ENCODE measurements around the gene CWC22.

CWC22 gene

GRCh38 chr2:179917272-179917671 is 89.8 kb downstream of the CWC22 start:
- Histone ChIP-seq H3K9me2 (replicated peaks; ENCODE audit: insufficient read depth, low read length) (no peaks in the 10 kb centered on the region), H3K79me2 (ENCODE audit: low read length) (no peaks in the 10 kb centered on the region), H3K27ac (ENCODE audit: low read length) (no peak overlapping the region), H3K4me2 (ENCODE audit: low read depth, low read length) (no peak overlapping the region), H3K9me3 (replicated peaks; ENCODE audit: insufficient read depth, low read length) (no peaks in the 10 kb centered on the region), H4K20me1 (ENCODE audit: insufficient read depth, low read length) (no peaks in the 10 kb centered on the region), H3K36me3 (replicated peaks; ENCODE audit: insufficient read depth, low read length) (no peaks in the 10 kb centered on the region), H3K4me3 (ENCODE audit: low read length) (no peak overlapping the region), H3K9ac (ENCODE audit: low read length) (no peak overlapping the region), H2AFZ (ENCODE audit: low read length) (no peak overlapping the region), H3K4me1 (ENCODE audit: low read length) (no peaks in the 10 kb centered on the region), H3K27me3 (replicated peaks; ENCODE audit: insufficient read depth, low read length) (no peaks in the 10 kb centered on the region), H3F3A (ENCODE audit: insufficient read depth, low read length) (no peaks in the 10 kb centered on the region)
- DNase-seq = no peak
- TF ChIP-seq EZH2 (optimal IDR thresholded peaks at IDR 0.05; ENCODE audit: low read depth, low read length) = no peak

DNA sequence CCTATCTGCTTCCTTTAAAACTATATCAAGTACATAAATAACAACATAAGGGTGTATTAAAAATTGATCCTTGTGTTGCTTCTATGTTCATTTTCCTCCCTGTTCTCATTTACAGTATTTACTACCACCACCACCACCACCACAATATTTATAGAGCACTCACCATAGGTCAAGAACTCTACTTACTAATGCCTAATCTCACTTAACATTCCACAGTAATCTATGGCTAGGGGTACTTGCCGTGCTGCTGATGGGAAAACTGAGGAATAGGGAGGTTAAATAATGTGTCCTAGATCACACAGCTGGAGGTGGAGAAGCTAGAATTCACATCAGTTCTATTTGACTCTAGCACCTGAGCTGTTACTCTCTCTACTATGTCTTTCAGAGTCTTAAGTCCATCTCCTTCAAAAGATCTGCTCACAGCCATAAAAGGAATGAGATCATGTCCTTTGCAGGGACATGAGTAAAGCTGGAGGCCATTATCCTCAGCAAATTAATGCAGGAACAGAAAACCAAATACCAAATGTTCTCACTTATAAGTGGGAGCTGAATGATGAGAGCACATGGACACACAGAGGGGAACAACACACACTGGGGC is 91.6 kb downstream of the CWC22 start:
- H3K4me1 ChIP-seq (ENCODE audit: low read length) = no peaks in the 10 kb centered on the region
- no peak overlapping the region for H3K27ac ChIP-seq (ENCODE audit: low read length)
- no peaks in the 10 kb centered on the region for H4K20me1 ChIP-seq (ENCODE audit: insufficient read depth, low read length)
- no peaks in the 10 kb centered on the region for H3F3A ChIP-seq (ENCODE audit: insufficient read depth, low read length)
- H2AFZ ChIP-seq (ENCODE audit: low read length) = 0 out of 2 replicates have a peak overlapping the region, but pooled peaks have one; percentile 7
- H3K36me3 ChIP-seq (replicated peaks; ENCODE audit: insufficient read depth, low read length) = no peaks in the 10 kb centered on the region
- H3K9ac ChIP-seq (ENCODE audit: low read length) = no peak overlapping the region
- no peak for DNase-seq
- no peaks in the 10 kb centered on the region for H3K9me3 ChIP-seq (replicated peaks; ENCODE audit: insufficient read depth, low read length)
- H3K27me3 ChIP-seq (replicated peaks; ENCODE audit: insufficient read depth, low read length) = no peaks in the 10 kb centered on the region
- no peaks in the 10 kb centered on the region for H3K79me2 ChIP-seq (ENCODE audit: low read length)
- no peaks in the 10 kb centered on the region for H3K9me2 ChIP-seq (replicated peaks; ENCODE audit: insufficient read depth, low read length)
- no peak overlapping the region for H3K4me2 ChIP-seq (ENCODE audit: low read depth, low read length)
- no peak overlapping the region for H3K4me3 ChIP-seq (ENCODE audit: low read length)
- TF ChIP-seq, protein P1, sequence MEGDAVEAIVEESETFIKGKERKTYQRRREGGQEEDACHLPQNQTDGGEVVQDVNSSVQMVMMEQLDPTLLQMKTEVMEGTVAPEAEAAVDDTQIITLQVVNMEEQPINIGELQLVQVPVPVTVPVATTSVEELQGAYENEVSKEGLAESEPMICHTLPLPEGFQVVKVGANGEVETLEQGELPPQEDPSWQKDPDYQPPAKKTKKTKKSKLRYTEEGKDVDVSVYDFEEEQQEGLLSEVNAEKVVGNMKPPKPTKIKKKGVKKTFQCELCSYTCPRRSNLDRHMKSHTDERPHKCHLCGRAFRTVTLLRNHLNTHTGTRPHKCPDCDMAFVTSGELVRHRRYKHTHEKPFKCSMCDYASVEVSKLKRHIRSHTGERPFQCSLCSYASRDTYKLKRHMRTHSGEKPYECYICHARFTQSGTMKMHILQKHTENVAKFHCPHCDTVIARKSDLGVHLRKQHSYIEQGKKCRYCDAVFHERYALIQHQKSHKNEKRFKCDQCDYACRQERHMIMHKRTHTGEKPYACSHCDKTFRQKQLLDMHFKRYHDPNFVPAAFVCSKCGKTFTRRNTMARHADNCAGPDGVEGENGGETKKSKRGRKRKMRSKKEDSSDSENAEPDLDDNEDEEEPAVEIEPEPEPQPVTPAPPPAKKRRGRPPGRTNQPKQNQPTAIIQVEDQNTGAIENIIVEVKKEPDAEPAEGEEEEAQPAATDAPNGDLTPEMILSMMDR (IDR thresholded peaks at IDR 0.05; ENCODE audit: low read length) = no peak
- TF ChIP-seq EZH2phosphoT487 (IDR thresholded peaks at IDR 0.05; ENCODE audit: low read length) (no peak), EZH2 (optimal IDR thresholded peaks at IDR 0.05; ENCODE audit: low read depth, low read length) (no peak)

GRCh38 chr2:179913809-179914208 is 93.3 kb downstream of the CWC22 start:
- H3K79me2 ChIP-seq (ENCODE audit: low read length) = no peaks in the 10 kb centered on the region
- H3K27me3 ChIP-seq (replicated peaks; ENCODE audit: insufficient read depth, low read length) = no peaks in the 10 kb centered on the region
- H3F3A ChIP-seq (ENCODE audit: insufficient read depth, low read length) = no peaks in the 10 kb centered on the region
- H3K36me3 ChIP-seq (replicated peaks; ENCODE audit: insufficient read depth, low read length) = no peaks in the 10 kb centered on the region
- no peaks in the 10 kb centered on the region for H3K9me3 ChIP-seq (replicated peaks; ENCODE audit: insufficient read depth, low read length)
- no peak overlapping the region for H3K4me2 ChIP-seq (ENCODE audit: low read depth, low read length)
- H3K9ac ChIP-seq (ENCODE audit: low read length) = no peak overlapping the region
- H4K20me1 ChIP-seq (ENCODE audit: insufficient read depth, low read length) = no peaks in the 10 kb centered on the region
- no peak overlapping the region for H2AFZ ChIP-seq (ENCODE audit: low read length)
- no peak for TF ChIP-seq EZH2 (optimal IDR thresholded peaks at IDR 0.05; ENCODE audit: low read depth, low read length)
- TF ChIP-seq, protein P1 (IDR thresholded peaks at IDR 0.05; ENCODE audit: low read length) = no peak
- no peak for TF ChIP-seq EZH2phosphoT487 (IDR thresholded peaks at IDR 0.05; ENCODE audit: low read length)
- no peak for DNase-seq
- no peaks in the 10 kb centered on the region for H3K9me2 ChIP-seq (replicated peaks; ENCODE audit: insufficient read depth, low read length)
- H3K27ac ChIP-seq (ENCODE audit: low read length) = no peak overlapping the region
- no peak overlapping the region for H3K4me3 ChIP-seq (ENCODE audit: low read length)
- H3K4me1 ChIP-seq (ENCODE audit: low read length) = no peaks in the 10 kb centered on the region

- Histone ChIP-seq H2AFZ (ENCODE audit: low read length) (no peak overlapping the region), H3K79me2 (ENCODE audit: low read length) (no peaks in the 10 kb centered on the region), H4K20me1 (ENCODE audit: insufficient read depth, low read length) (no peaks in the 10 kb centered on the region), H3K27ac (ENCODE audit: low read length) (no peak overlapping the region), H3K4me2 (ENCODE audit: low read depth, low read length) (no peak overlapping the region), H3K9me2 (replicated peaks; ENCODE audit: insufficient read depth, low read length) (no peaks in the 10 kb centered on the region), H3K27me3 (replicated peaks; ENCODE audit: insufficient read depth, low read length) (no peaks in the 10 kb centered on the region), H3K4me1 (ENCODE audit: low read length) (no peaks in the 10 kb centered on the region), H3K36me3 (replicated peaks; ENCODE audit: insufficient read depth, low read length) (no peaks in the 10 kb centered on the region), H3K4me3 (ENCODE audit: low read length) (no peak overlapping the region), H3K9me3 (replicated peaks; ENCODE audit: insufficient read depth, low read length) (no peaks in the 10 kb centered on the region), H3K9ac (ENCODE audit: low read length) (no peak overlapping the region), H3F3A (ENCODE audit: insufficient read depth, low read length) (no peaks in the 10 kb centered on the region)
- no peak for DNase-seq
- TF ChIP-seq EZH2 (optimal IDR thresholded peaks at IDR 0.05; ENCODE audit: low read depth, low read length) = no peak
- TF ChIP-seq EZH2phosphoT487 (IDR thresholded peaks at IDR 0.05; ENCODE audit: low read length) = no peak
- TF ChIP-seq, protein P1 (IDR thresholded peaks at IDR 0.05; ENCODE audit: low read length) = no peak
Measured at GRCh38 chr2:179911569-179911968, 95.5 kb downstream of the CWC22 start.

All from MM.1S (cell line).